Gastroesophageal sphincter (tissue), 3 donors: ENCODE measurements around the gene SFSWAP.

Experiments used
- POLR2A ChIP-seq, 2 donors: fragments of 450-650 bp; IDR thresholded peaks; one replicate each; pipeline ENCODE4 v1.6.1; 2017; ENCODE audit warnings: antibody characterized with exemption in 2 of 2, mild to moderate bottlenecking in 2 of 2, moderate library complexity in 1 of 2
- POLR2AphosphoS5 ChIP-seq: sonication (generic); formaldehyde crosslinking; IDR thresholded peaks from one replicate; pipeline ENCODE4 v1.6.1; 2017; ENCODE audit warnings: antibody characterized with exemption
- TF ChIP-seq, protein P1 (sequence below), 4 experiments: fragments of 200-600 bp in 2 of 4; fragments of 450-650 bp in 2 of 4; sonication (generic) in 1 of 4; IDR thresholded peaks; one replicate each; pipeline ENCODE4 v1.5.1; 2017 to 2019; ENCODE audit warnings: antibody characterized with exemption in 4 of 4, mild to moderate bottlenecking in 2 of 4, moderate library complexity in 2 of 4

DNA sequence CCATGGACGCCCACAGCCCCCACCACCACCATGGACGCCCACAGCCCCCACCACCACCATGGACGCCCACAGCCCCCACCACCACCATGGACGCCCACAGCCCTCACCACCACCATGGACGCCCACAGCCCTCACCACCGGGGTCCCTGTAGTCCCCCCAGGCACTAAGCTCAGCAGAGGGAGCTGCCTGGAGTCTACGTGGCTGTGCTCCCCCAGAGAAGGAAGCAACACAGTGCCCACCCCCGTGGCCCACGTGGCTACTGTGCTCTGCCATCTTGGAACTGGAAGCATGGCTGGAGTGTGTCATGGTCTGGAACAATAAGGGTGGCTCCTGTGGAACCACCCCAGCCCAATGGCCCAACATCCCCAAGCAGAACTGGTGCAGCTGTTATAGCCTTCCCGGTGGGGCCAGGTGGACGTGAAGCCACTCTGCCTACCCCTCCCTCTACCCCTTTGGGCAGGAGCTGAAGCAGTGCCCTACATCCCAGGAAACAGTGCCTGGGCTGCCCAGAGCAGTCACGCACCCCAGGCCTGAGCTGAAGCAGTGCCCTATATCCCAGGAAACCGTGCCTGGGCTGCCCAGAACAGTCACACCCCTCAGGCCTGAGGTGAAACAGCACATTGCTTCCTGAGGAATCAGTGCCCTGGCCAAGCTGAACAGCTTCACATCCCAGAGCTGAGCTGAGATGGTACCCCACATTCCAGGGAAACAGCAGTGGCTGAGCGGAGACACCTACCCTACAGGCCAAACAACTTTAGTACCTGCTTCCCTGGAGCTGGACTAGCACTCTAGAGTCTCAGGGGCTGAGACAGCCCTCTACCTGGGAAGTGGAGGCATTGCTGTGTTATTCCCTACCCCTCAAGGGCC lies 9.0 kb upstream of the SFSWAP start:
- TF ChIP-seq, protein P1, sequence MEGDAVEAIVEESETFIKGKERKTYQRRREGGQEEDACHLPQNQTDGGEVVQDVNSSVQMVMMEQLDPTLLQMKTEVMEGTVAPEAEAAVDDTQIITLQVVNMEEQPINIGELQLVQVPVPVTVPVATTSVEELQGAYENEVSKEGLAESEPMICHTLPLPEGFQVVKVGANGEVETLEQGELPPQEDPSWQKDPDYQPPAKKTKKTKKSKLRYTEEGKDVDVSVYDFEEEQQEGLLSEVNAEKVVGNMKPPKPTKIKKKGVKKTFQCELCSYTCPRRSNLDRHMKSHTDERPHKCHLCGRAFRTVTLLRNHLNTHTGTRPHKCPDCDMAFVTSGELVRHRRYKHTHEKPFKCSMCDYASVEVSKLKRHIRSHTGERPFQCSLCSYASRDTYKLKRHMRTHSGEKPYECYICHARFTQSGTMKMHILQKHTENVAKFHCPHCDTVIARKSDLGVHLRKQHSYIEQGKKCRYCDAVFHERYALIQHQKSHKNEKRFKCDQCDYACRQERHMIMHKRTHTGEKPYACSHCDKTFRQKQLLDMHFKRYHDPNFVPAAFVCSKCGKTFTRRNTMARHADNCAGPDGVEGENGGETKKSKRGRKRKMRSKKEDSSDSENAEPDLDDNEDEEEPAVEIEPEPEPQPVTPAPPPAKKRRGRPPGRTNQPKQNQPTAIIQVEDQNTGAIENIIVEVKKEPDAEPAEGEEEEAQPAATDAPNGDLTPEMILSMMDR (IDR thresholded peaks at IDR 0.05): no peak
- no peak for TF ChIP-seq POLR2A (IDR thresholded peaks at IDR 0.05)
- TF ChIP-seq POLR2AphosphoS5: no peak
